Measurements from ENCODE around the gene CAPN3. TPM values are rescaled to one million over a fixed set of nuclear protein-coding genes. Genes with fewer than 3 reads are reported as not detected.

Gene CAPN3
- total RNA-seq, 1 experiment from 2014 or later = 0.06 TPM

DNA sequence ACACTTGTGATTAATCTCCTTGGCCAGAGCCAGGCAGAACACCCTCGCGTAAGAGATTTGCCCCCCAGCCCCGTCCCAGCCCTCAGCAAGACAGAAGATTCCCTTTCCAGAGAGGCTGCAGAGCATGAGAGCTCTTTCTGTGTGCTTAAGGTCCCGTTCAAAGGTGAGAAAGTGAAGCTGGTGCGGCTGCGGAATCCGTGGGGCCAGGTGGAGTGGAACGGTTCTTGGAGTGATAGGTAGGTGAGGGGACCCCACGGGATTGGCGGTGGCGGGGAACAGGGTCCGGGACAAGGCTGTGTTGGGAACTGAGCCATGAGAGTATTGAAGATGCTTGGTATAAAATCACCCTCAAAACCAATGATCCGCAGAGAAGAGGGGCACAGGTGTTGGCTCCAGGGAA lies 34.8 kb downstream of the CAPN3 start:
- DNase-seq (ENCODE audit: low read depth) = no peak

DNA sequence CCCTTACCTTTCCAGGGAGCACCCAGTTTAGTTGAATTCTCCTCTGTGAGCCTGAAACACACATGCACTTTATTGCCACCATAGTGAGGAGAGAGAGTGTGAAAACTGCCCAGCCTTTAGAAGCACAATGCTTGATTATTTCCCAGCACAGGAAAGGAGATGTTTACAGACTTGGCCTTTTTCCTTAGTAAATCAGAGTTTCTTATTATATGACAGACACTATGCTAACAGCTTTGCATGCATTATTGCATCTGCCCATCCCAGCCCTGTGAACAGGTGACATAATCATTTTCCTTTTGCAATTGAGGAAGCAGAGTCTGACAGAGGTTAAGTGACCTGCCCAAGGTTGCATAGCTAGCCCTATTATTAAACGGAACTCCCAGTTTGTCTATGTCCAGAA lies 36.5 kb downstream of the CAPN3 start:
- no peak for DNase-seq (ENCODE audit: low read depth)

DNA sequence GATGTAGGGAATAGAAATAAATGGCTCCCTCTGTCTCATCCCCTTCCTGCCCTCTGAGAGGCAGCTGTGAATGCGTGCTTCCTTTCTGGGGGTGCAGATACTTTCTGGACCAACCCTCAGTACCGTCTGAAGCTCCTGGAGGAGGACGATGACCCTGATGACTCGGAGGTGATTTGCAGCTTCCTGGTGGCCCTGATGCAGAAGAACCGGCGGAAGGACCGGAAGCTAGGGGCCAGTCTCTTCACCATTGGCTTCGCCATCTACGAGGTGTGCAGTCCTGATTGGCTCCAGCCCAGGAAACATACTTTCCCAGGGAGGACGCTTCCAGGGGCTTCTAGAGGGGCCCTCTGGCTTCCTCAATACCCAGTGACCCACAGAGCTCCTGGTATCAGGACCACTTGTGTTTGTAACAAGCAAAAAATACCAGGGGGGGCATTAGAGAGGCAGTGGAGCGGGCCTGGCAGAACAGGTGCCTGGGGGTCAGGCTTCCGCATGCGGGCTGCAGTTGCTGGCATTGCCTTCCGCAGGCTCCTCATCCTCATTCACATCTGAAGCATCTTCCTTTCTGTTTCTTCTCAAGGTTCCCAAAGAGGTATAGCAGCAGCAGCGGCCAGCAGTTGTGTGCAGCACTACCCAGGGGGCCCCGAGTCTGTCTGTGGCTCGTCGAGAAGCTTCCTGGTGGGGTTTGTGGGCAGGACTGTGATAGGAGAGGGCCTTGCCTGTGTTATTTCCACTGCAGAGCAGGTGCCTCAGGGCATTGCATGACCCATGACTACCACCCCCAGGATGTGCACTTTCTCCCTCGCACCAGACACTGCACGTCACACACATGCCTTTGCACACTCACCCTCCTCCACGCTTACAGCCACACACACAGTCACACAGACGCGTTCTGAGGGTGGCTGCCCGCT lies 42.5 kb downstream of the CAPN3 start:
- DNase-seq (ENCODE audit: low read depth) = no peak

DNA sequence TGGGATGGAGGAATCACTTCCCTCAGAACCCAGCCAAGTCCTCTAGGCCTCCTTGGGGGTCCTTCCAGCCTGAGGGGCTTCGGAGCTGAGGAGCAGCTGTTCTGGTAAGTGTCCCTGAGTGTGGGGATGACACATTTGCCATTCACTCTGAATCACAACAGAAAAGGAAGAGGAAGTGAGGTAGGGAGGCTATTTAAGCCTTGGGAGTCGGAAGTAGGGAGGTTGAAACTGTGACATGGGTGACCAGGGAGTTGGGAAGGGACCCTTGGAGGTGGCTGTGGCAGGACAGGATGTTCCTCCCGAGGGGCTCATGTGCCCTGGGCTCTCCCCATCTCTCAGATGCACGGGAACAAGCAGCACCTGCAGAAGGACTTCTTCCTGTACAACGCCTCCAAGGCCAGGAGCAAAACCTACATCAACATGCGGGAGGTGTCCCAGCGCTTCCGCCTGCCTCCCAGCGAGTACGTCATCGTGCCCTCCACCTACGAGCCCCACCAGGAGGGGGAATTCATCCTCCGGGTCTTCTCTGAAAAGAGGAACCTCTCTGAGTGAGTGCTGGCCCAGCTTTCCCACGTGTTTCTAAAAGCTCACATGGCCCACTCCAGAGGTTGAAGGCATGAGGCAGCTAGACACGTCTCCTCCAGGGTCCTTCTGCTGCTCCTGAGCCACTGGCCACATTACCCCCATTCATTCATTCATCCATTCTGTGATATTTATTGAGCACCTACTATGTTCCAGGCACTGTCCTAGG lies 43.3 kb downstream of the CAPN3 start:
- peak; percentile 14 for DNase-seq (ENCODE audit: low read depth)

DNA sequence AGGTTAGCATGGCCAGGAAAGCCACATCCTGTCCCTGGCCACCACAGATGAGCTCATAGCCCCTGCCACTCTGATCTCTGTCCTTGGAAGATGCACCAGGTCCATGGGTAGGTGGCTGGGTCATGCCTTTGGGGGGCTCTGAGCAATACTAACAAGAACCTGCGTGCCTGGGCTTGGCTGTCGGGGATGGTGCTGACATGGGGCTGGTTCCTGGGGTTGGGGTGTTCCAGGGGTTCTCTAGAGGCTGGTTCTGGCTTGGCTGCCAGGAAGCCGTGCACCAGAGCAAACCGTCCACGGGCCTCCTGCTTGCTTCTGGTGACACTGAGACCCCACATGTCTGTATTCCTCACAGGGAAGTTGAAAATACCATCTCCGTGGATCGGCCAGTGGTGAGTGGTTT lies 44.1 kb downstream of the CAPN3 start:
- no peak for DNase-seq (ENCODE audit: low read depth)

DNA sequence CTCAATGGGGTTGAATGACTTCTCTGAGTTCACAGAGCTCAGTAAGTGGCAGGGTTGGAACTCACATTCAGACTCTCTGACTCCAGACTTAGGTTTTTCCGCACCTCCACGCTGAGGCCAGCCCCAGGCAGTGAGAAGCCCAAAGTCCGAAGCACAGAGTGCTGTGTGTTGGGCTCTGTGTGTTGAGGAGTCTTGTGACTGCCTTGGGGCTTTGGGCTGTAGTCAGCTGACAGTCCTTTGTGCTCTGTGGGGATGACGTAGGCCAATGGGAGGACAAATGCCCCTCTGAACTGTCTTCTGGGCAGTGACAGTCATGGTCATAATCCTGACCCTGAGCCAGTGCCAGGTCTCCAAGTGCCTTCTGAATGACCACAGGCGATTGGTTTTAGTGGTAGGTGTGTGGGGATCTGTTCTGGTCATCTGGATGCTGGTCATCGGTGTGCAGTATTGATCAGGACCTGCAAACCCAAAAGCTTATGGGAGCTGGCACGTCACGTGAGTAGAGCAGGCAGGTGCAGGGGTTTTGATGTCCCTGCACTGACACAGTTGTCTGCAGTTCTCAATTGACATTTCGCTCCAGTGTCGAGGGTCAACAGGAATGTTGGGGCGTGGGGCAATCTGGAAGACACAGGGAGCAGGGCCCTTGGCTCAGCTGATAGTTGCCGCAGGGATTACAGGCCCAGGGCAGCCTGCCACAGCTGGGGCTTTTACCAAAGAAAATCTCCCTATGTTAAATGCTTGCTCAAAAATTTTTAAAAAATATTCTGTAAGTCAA lies 45.3 kb downstream of the CAPN3 start:
- DNase-seq (ENCODE audit: low read depth) = no peak

DNA sequence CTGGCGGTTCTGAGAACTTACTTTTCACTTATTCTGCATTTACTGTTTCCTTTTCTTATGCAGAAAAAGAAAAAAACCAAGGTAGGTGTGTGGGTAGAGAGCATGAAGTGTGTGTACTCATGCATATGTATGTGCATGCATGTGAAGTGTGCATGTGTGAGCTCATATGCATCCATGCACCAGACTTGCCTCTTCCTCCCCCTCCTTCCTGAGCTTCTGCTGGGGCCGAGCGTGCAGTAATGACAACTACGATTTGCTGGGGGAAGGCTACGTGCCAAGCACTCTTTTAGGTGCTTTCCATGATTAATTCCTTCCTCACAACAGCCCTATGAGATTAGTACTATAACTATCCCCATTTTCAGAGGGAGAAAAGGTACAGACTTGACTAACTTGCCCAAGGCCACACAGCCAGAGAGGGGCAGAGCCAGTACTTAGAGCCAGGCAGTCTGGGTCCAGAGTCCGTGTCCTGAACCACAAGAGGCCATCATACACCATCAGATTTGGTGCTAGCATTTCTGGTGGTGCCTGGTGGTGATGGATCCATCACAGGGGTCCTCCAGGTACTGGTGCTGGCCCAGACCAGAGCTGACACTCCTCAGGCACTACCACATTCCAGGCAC lies 46.7 kb downstream of the CAPN3 start:
- DNase-seq (ENCODE audit: low read depth) = no peak

DNA sequence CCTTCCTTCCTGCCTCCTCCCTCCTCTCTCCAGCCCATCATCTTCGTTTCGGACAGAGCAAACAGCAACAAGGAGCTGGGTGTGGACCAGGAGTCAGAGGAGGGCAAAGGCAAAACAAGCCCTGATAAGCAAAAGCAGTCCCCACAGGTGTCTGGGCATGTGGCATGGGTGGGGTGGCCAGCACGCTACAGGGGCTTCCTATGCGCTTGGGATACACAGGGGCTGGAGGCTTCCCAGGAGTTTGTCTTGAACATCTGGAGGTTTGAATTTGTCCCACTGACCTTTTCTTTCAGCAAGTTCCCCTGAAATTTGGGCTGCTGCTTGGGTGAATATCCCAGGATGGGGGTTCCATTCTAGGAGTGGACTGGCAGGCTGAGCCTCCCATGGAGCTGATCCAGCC lies 48.9 kb downstream of the CAPN3 start:
- DNase-seq (ENCODE audit: low read depth) = no peak

DNA sequence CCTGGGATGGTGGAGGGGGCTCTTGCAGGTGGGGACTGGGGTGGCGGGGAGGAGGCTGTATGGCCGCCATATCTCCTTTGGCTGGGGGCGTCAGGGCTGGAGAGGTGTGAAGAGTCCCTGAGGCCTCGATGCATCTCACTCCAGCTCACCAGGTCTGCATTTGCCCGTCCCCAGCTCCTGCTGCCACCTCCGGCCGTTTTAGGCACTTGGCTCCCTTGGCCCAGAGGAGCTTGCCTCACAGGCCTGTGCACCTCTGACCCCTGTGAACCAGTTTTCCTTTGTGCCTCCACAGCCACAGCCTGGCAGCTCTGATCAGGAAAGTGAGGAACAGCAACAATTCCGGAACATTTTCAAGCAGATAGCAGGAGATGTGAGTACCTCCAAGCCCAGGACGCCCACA lies 49.7 kb downstream of the CAPN3 start:
- DNase-seq (ENCODE audit: low read depth) = no peak

DNA sequence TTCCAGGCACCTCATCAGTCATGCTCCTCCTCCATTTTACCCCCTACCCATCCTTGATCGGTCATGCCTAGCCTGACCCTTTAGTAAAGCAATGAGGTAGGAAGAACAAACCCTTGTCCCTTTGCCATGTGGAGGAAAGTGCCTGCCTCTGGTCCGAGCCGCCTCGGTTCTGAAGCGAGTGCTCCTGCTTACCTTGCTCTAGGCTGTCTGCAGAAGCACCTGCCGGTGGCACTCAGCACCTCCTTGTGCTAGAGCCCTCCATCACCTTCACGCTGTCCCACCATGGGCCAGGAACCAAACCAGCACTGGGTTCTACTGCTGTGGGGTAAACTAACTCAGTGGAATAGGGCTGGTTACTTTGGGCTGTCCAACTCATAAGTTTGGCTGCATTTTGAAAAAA lies 52.6 kb downstream of the CAPN3 start:
- no peak for DNase-seq (ENCODE audit: low read depth)

DNA sequence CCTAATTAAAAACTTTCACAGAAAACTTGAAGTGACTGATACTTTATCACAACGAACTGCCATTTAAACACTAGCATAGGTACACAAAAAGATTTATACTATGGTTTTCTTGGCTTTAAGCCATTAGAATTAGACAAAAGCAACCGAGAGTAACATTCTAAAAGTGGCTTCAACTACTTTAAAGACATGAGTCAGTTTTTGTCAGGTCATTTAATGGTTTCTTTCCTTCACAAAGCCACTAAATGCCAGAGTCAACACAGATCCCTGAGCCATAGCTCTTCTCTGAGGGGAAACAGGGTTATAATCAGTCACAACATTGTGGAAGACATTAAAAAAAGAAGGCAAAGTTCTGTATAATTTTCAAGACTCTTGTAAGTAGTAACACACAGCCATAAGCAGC lies 54.6 kb downstream of the CAPN3 start:
- no peak for DNase-seq (ENCODE audit: low read depth)

DNA sequence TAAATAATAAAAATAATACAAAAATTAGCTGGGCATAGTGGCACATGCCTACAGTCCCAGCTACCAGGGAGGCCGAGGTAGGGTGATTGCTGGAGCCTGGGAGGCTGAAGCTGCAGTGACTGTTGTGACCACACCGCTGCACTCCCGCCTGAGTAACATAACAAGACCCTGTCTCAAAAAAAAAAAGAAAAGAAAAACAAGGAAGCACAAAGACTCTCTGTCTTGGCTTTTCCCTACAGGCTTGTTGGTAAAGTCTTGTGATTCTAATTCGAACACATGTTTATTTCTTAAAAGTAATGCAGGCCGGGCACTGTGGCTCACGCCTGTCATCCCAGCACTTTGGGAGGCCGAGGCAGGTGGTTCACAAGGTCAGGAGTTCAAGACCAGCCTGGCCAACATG lies 60.1 kb downstream of the CAPN3 start:
- no peak for DNase-seq (ENCODE audit: low read depth)

DNA sequence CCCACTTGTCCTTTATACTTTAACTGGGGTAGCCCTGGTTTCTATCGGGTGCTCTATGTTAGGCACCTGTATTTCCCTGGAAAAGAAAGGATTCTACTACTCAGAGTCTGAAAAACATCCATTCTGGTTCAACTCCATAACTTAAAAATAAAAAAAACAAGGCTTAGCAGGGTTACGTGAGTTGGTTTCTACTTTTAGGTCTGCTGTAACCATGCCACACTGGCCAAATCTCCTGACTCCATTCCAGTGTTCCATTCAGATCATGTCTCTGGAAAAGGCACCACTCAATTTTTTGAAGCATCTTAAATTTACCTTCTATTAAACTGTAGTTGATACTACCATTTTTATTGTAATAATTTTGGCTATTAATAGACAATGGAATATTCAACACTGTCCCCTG lies 62.1 kb downstream of the CAPN3 start:
- DNase-seq (ENCODE audit: low read depth) = no peak

DNA sequence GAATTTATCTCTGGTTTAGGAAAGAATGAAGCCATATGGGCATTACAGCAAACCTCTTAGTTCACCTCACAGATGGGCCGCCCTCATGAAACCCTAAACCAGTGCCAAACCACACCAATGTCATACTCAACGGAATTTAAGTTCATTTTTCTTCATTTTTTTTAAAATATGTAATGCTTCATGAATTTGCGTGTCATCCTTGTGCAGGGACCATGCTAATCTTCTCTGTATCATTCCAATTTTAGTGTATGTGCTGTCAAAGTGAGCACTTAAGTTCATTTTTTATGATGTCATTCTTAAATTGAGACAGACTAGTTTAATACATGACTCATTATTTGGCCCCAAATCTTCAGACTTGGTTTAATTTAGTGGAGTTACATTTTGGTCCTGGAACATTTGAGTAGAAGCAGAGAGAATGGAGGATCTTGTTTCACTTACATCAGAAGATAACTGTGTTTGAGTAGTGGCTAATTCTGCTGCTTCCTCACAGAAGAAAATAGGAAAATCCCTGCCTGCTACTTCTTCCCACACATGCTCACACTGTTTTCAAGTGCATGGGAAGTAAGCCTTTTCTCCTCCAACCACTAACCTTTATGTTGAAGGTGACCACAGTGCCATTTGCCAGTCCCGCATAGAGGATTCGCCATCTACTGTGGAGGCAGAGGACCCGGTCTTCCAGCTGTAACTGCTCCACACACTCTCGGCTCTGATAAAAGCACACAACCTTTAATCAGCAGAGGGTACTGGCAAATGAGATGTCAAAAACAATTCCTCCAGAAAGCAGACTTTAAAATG lies 68.3 kb downstream of the CAPN3 start:
- DNase-seq (ENCODE audit: low read depth) = peak; percentile 61

DNA sequence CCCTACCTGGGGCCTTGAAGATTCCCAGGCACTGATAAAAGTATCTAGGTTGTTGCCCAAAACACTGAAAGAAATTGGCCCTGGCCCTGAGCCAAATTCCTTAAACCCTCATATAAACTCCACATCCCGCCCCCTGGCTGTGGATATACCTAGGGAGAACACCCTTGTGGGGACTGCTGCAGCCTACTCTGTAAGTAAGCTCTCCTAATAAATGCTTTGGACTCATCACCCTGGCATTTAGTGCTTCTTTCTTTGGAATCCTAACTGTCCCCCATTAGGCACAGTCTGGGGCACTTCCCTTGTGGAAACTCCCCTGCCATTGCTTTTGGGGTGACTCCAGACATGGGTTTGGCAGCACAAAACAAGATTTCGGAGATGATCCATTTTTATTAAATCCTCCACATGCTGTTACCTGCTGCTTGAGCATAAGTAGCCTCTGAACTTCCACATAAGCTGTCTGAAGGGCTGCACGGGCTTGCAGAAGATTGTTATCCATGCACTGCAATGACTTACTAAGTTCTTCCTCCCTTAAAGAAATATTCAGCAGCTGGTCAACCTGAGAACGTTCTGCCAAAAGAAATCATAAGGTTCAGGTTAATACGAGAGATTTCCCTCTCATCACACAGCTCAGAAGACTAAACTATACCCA lies 85.2 kb downstream of the CAPN3 start:
- DNase-seq (ENCODE audit: low read depth) = peak; percentile 5

DNA sequence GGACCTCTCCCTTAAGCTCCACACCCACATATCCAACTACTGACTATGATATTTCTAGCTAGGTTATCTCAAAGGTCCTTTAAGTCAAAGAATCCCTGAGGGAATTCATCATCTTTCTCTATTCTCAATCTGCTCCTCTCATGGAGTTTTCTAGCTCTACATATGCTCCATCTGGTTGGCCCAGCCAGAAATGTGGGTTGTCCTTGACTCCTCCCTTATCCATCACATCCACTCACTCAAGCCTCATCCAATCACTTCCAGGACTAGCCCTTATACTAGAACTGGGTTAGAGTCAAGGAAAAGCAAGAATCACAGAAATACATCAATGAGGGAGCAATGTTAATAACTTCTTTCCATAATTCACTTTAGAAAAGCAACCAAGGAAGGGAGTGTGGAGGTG lies 86.2 kb downstream of the CAPN3 start:
- DNase-seq (ENCODE audit: low read depth) = no peak

DNA sequence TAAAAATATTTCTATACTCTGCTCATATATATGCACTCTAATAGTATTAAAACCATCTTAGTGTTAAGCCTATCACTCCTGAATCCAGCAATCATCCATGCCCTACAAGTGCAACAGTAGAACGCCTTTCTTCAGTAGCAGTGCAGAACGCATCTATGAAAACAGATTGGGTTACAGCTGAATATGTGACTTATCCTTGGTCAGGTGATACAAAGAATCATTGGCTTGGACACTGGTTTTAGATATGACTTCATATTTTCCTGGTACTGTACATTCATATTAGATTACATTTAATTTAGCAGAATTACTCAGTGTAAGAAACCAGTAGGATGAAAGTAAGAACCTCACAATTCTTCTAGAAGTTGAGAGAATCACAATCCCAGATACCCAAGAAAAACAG lies 88.3 kb downstream of the CAPN3 start:
- DNase-seq (ENCODE audit: low read depth) = no peak

DNA sequence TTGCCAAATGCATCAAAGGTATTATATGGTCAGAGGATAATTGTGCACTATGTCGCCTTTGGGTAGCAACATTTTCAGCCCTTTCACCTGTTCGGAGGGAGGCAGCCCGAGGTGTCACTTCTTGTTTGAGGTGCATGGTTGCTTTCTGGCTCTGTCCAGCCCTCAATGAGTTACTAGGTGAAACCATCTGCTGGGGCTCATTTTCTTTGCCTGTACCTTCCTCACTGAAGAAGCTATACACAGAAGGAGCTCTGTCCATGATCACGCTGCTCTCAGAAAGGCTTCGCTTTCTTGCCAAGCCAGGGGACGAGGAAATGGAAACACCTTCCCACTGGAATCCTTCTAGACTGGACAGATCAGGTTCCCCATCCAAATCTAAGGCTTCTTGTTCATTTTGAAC lies 89.0 kb downstream of the CAPN3 start:
- DNase-seq (ENCODE audit: low read depth) = no peak

DNA sequence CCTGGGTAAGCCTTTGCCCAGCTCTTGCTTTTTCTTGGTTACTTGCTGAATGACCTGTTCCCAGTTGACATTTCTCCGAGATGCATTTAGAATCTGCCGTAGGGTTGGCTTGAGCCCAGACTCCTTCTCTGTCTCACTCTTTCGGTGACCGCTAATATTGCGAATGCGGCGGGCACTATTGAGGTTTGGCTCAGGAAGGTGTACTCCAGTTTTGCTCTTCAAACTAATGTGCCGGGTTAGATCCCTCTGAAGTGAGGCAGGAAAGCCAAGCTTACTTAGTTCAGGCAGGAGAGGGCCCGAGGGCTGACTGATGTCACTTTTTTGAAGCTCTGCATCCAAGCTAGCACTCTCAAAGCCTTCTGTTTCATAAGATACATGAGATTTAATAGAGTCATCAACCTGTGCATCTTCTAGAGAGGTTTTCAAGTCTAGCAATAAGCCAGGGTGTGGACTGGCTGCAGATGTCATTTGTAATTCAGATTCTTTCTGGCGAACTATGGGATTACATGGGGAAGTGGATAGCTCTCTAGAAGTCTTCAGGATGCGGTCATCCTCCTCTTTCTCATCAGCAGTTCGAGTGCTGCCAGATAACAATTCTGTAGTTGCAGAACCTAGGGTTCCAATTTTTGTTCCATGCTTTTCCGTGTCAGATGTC lies 90.6 kb downstream of the CAPN3 start:
- DNase-seq (ENCODE audit: low read depth) = no peak

DNA sequence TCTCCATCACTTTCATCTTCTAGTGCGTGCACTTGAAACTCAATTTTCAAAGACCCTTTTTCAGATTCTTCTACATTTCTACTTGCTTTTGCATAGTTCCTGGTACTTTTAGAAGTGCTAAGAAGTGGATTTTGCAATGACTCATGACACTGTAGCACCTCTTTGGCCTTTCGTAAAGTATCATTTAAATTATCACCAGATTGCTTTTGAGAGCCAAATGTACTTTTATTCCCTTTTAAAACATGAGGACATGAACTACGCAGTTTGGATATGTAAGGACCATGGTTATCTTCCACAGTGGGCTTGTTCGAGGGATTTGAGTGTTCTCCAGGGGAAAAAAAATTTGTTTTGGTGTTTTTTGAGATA lies 91.1 kb downstream of the CAPN3 start:
- no peak for DNase-seq (ENCODE audit: low read depth)
